COLO668 (cell line): ENCODE data around the gene EPB41L1.

Experiments
- DNase-seq: peaks from one replicate; lab custom pipeline; 2025; ENCODE audit not compliant: unreplicated experiment; lab: John Stamatoyannopoulos, UW

The EPB41L1 gene

DNA sequence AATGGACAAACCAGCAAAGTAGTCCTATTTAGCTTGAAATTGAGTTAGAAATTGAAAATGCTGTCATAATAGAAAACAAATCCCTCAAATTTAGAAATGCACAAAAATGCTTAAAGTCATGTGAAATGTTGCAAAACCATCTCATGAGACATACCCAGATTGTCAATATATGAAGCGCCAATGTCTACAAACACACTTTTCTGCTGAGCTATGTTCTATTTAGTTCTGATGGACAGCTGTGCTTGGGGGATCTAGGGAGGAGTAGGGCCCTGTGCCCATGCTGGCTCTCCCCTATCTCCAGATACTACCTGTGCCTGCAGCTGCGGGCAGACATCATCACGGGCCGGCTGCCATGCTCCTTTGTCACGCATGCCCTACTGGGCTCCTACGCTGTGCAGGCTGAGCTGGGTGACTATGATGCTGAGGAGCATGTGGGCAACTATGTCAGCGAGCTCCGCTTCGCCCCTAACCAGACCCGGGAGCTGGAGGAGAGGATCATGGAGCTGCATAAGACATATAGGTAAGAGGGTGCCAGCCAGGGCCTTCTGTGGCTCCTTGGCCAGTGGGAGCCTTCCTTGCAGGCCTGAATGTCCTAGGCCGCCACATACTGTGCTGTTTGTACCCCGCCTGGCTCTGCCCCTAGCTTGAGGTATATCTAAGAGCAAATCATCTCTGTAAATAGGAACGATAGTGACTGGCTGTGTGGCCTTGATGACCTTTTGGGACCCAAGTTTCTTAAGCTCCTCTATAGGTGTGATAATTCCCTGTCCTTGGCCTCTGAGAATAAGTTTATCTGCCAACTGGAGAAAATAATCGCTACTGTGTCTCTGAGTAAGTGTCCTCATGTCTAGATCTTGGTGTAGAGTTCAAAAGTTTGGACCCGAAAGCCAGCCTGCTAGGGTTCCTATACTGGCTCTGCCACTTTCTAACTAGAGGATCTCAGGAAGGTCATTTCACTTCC lies 30.6 kb downstream of the EPB41L1 start:
- DNase-seq: no peak

DNA sequence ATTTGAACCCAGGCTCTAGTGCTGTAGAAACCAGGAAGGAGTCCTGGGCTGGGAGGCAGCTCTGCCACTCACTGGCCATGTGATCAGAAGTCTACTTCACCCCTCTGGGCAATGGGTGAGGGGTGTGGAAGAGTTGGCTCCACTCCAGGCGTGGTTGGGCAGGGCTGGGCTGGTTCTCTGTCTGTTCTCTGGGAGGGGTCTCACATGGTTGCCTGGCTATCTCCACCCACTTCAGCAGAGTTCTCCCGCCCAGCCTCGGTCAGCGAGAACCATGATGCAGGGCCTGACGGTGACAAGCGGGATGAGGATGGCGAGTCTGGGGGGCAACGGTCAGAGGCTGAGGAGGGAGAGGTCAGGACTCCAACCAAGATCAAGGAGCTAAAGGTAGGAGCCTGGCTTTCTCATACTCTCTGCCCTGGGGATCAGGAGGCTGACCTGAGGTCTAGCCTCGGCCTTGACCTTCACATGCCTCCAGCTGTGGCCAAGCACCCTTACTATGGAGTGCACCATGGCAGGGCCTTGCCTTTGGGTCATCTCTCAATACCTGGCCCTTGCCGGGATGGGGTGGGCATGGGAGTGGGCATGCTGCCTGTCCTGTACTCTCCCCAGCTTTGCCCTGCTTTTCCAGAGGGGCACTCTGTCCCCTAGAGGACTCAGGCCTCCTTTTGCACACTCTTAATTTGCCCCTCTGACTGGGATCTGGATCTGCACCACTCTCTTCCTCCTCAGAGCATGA lies 39.6 kb downstream of the EPB41L1 start:
- no peak for DNase-seq

DNA sequence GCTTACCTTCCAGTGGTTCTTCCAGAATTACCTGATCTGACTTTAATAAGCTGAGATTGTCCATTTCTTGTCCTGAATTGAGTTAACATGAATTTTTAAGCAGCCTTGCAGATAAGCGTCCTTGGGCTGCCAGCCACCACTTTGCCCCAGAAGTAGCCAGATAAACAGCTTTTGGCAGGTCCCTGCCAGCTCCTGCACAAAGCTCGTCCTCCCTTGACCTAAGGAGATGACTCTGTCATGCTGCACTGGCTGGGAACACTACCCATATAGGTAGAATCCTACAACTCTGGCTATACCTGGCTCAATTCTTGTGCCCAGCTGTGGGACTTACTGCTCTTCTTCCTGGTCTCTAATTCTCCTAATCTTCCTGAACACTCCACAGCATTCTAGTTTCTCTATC lies 42.1 kb downstream of the EPB41L1 start:
- no peak for DNase-seq

DNA sequence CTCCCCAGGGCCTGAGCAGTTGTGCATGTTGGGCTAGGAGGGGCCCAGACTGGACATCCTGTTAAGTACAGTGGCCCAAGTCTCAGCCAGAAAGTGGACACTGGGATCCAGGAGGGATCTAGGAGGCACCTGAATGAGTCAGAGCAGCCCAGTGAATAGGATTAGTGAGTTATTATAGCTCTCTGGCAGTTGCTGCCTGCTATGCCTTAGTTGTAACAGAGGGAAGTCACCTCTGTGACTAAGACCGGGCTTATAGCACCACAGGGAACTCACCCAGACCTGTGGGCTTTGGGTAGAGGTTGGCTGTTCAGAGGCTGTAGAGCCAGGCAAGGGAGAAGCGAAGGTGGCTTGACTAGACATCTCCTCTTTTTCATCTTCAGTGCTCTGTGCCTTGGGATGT lies 42.7 kb downstream of the EPB41L1 start:
- DNase-seq: no peak

DNA sequence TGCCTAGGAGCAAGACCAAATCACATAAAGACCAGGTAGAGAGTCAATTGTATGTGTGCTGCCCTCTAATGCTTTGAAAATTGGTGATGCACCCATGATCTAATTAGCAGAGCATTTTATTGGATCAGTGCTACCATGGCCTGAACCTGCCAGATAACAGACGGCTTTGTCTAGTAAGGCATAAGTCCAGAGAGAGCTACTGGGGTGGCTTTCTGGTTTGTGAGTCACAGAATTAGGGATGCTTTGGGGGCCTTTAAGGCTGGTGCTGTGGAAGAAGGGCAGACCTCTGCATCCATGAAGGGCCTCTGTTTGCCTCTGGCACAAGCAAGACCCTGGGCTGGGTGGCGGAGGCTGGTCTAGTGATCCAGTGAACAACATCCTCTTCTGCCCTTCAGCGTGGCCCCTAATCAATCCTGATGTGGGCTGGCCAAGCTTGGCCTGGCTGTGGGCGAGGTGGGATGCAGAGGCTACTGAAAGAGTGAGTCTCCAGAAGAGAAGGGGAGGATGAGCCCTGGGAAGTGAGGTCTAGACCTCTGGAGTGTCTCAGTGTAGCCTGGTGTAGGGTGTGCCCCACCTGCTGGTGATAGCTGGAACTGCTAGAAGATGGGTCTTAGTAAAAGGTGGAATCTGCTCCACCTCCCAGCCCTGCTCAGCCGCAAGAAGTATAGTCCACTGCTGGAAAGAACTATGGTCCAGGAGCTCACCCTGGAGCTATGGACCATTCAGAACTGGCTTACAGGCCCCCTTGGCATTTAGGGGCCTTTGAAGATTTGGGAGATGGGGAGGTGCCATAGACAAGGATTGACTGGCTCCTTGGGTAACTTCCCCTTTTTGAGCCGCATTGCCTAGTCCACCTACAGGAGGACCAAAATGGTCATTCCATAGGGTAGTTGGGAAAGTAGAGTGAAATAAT lies 45.1 kb downstream of the EPB41L1 start:
- DNase-seq: peak; percentile 76

DNA sequence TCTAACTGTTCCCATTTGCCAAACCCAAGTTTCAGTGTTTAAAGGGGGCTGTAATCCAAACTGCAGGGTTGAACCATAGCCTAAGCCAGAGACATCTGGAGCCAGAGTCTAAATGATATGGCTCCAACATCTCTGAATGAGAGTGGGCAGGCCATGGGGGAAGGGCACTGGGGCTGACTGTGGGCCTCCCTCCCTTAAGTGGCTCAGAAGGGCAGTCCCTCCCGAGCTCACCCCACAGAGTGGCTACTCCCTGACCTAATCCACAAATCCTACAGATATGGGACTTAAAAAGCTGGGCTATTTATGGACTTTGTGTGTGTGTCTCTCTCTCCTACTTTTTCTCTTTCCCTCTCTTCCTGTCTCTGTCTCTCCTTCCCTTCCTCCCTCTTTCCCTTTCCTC lies 45.9 kb downstream of the EPB41L1 start:
- no peak for DNase-seq

DNA sequence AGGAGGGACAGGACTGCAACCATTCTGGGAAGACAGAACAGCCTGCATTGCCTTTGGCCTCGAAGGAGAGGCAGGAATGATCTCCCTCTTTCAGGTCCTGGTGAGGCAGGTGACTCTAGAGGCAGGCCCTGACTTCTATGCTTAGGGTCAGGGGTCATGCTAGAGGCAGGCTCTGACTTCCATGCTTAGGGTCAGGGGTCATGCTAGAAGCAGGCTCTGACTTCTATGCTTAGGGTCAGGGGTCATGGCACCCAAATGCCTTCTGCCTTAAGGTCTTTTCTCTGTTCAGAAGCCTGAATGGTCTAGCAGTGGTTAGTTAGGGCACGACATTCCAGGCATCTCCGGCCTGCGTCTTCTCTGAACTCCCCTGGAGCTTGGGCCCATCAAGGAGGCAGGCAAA lies 46.7 kb downstream of the EPB41L1 start:
- DNase-seq: no peak

DNA sequence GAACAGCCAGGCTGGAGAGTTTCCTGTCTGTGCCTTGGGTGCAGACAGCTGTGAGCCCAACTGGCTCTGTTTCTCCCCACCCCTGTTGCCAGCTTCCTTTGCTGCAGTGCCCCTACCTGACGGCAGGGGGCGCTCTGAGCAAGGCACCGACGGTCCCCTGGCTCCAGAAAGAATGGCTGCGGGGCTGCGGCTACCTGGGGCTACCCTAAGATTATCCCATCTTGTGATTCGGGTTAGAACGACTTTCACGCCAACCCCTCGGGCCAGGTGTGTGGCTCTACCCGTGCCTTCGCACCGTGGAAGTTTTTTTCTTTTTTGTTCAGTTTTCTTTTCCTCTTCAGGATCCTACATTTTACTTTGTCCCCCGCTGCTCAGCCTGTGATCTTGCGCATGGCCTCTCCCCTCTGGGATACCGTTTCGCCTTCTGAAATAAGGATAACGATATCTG lies 48.4 kb downstream of the EPB41L1 start:
- DNase-seq: peak; percentile 67

DNA sequence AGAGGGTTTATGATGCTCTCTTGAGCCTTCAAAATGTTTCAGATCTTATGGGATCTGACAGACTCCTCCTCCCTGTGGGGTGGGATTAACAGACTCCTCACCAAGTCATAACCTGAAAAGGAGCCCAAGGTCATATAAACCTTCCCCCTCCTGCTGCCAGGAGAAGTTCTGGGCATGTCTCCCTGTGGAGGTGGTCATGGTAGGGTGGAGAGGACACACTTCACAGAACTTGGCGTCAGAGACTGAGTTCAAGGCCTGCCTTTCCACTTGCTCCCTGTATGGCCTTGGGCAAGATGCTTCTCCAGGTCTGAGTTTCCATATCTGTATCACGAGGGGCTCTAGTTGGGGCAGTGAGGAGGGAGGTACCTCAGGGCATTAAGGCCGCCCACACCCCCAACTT lies 49.3 kb downstream of the EPB41L1 start:
- no peak for DNase-seq

DNA sequence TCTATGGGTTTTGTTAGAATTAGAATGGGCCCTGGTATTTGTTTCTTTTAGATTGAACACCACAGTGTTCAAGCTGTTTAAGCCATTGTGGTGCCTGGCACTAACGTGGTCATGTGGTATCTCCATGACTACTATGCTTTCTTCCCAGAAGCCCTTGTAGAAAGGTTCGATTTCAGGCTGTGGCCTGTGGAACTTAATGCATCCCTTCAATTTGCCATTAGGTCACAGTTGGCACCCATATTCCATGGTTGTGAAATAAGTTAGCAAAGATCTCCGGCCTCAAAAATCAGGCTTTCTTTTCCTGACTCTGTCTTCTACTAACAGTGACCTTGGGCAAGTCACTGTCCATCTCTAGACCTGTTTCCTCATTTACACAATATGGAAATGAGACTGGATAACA lies 50.5 kb downstream of the EPB41L1 start:
- DNase-seq: no peak

DNA sequence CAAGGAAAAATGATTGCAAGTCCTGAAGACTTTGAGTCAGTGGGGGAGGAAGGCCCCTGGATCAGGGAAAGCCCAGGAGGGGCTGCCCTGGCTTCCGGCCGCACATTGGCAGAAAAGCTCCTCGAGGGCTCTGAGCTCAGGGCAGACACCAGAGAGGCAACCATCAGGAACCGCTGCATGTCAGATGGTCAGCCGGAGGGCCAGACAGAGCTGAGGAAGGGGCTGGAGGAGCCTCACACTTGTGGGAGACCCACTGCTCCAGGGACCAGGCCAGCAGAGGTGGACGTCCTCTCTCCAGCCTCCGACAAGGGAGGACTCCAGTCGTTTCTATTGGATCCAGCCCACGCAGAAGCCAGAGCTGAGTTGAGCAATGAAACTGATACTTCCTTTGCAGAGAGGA lies 51.5 kb downstream of the EPB41L1 start:
- no peak for DNase-seq

DNA sequence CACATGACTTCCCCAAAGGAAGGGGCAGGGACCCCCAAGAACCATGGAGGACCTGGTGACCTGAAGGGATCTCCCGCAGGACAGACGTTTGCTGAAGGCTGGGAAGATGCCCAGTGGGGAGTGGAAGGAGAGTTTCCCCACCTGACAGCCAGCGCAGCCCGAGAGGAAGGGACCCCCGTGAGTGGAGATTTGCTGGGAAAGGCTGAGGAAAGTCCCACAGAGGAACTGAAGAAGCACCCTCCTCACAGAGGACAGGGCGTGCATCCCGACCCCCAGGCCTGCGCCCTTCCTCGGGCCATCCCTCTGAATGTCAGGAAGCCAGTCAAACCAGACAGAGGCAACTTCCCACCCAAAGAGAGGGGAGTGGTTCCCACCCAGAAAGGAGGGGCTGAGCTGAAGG lies 52.1 kb downstream of the EPB41L1 start:
- no peak for DNase-seq

DNA sequence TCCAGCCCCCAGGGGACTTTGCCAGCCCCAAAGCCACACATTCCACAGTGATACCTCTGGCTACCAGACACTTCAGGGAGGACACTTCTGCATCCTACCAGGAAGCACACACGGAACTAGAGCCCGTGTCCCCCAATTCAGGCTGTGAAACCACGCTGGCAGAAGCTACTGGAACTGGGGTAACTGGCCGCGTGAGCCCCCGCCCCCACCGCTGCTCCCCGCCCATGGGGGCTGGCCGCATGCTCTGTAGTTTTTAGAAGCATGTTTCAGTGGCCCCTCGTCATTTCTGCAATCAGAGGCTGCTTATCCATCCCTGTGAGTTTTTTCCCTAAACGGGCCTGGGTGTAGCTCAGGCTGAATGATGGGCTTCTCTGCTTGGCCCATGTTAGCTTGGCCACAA lies 53.1 kb downstream of the EPB41L1 start:
- no peak for DNase-seq

DNA sequence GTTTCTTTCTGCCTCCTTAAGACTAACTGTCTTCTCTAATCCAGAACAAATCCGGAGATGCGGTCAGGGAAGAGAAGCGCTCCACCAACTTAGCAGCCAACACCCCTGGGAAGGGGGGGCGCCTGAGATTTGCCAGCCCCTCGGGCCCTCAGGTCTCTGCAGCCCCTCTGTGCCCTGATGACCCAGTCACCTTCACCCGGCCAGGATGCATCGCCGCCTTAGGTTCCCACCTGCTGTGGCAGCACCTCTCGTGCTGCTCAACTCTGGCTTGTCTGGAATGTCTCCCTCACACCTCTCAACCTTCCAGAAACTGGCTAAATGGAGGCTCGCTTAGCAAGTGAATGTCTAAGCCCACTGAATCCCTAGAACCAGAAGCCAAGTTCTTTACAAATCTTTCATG lies 53.7 kb downstream of the EPB41L1 start:
- DNase-seq: no peak

DNA sequence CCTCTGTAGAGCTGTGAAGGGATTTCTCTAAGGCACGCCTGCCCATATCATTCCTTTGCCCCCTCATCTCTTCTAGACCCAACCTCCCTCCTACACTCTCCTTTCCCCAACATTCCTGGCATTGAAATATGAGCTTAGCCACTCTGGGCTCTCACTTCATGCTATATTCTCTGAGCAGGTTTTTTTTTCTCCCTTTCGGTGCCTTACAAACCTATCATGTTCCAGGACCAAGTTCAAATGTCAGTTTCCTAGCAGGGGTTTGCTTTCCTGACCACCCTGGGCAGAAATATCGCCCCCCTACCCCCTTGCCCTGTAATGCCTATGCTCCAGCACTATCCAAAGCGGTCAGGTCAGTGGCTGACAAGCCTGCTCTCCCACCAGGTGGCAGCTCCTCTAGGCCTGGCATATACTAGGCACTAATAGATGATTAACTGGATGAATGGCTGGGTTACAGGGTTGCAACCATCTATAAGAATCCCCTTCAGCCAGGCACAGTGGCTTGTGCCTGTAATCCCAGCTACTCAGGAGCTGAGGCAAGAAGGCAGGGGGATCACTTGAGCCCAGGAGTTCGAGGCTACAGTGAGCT lies 56.0 kb downstream of the EPB41L1 start:
- no peak for DNase-seq

DNA sequence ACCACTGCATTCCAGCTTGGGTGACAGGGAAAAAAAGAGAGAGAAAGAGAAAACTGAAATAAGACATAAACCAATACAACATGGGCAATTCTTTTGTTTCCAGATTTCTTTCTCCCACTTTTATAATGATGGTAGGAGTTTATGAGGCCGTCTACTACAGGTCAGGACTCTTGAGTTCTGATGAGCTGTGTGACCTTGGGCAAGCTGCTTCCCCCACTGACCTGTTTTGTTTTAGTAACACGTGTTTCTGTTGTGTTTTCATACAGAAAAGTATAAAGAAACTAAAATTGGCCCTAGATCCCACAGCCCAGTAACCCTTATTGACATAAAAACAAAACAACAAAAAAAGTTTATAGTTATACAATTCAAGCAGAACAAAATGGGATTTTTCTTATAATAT lies 58.8 kb downstream of the EPB41L1 start:
- no peak for DNase-seq

DNA sequence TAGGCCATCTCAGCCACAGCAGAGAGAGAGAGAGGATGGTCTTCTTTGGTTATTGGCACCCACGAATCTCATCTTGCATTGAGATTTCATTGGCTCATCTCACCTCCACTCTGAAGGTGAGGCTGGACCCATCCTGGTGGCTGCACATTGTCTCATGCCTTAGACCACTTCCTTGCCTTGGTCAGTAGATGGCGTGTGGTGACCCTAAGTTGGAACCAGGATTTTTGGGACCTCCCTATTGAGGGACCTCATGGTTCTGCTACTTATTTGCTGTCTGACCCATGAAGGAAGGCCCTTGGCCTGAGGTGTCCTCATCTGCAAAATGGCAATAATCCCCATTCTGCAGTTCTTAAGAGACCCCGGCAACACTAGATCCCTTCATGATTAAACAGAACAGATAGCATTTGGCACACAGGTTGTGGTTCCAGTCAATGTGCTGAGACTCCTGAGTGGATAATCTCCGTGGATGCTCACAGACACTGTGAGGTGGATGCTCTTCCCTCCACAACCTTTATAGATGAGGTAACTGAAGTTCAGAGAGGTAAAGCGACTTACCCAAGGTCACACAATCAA lies 60.2 kb downstream of the EPB41L1 start:
- DNase-seq: peak; percentile 17

DNA sequence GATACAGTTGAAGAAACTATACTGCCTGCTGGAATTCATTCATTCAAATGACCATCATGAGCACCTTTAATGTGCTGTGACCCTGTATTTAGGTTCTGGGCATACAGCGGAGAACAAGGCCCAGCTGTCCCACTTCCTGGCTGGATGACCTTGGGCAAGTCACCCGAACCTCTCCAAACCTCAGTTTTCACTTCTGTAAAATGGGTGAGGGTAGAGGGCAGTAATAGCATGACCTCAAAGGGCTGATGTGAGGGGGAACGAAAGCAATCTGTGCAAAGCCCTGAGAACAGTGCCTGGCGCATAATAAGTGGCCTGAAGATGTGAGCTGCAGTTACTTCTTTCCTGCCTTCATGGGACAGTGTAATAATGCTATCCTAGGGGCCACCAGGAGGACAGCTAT lies 61.2 kb downstream of the EPB41L1 start:
- no peak for DNase-seq

DNA sequence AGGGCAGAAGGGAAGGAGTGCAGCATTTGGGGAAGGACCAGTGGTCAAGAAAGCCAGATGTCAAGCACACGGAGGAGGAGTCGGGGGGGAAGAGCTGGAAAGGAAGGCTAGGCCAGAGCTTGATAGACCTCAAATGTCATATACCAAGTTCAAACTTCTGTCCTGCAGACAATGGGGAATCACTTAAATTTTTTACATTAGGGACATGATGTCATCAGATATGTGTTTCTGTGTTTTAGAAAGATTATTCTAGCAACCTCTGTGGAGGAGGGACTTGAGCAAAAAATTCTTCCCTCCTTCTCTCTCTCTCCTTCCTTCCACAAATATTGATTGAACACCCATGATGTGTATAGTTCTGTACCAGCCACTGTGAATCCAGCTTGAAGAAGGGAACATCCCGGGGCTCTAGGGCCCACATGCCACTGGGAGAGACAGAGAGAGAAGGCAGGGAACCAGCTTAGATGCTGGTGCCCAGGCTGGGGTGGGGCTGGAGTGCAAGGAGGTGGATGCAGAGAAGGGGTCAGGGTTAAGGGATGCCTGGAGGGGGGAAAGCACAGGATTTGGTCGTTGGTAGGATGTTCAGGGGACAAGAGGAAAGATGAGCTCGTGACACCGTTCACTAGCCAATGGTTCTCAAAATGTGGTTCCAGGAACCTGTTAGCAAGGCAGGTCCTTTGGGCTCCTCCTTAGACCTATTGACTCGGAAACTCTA lies 61.9 kb downstream of the EPB41L1 start:
- DNase-seq: no peak

DNA sequence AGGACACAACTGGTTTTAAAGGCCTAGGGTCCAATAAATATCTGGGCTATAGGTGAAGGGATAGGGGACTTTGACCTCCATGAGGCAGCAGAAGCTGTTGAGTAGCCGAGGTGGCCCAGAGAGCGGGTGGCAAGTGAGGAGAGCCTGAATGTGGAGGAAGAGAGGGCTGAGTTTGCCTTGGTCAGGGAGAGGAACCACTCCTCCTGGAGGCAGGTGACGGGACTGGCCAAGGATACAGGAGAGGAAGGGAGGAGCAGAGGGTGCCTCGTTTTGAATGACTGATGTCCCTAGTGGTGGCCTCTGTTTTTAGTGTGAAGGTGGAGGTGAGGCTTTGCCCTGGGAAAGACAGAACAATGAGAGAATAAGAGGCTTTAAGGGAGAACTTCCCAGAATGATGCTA lies 62.7 kb downstream of the EPB41L1 start:
- DNase-seq: peak; percentile 15
